SK-N-SH (cell line): ENCODE data around the gene RNLS. TPM values are rescaled to one million over a fixed set of nuclear protein-coding genes. Genes with fewer than 3 reads are reported as not detected.

Experiments
- CTCF ChIA-PET: fragments of 300-600, 350-600 bp; formaldehyde crosslinking; extraction: SDS; loops from one replicate; lab custom pipeline; 2021; lab: Yijun Ruan, JAX
- POLR2A ChIA-PET: fragments of 350-600 bp; sonication (Branson Sonifier 250); formaldehyde crosslinking; extraction: SDS; loops from one replicate; lab custom pipeline; 2020; ENCODE audit warnings: antibody characterized with exemption, inconsistent platforms; lab: Yijun Ruan, JAX
- DNase-seq: peaks from one replicate; pipeline ENCODE4 v3.0.0; 2012
- H2AFZ ChIP-seq: fragments of 200-600 bp; sonication (generic); 2 replicates; pipeline ENCODE4 v1.8.1; 2016; ENCODE audit warnings: antibody characterized with exemption, mild to moderate bottlenecking, low read depth
- H3F3A ChIP-seq: fragments of 200-600 bp; sonication (generic); replicated peaks from 2 replicates; pipeline ENCODE3; 2016; ENCODE audit warnings: antibody characterized with exemption, mild to moderate bottlenecking; ENCODE audit not compliant: insufficient read depth
- H3K27ac ChIP-seq, 2 experiments: fragments of 200-500 bp in 1 of 2; fragments of 200-600 bp in 1 of 2; sonication (Bioruptor generic) in 1 of 2; sonication (generic), shearing (Covaris generic) in 1 of 2; 2 replicates each; pipeline versions ENCODE4 v1.5.1 to v1.6.1; 2014 to 2016; ENCODE audit warnings: low read depth in 2 of 2, inconsistent platforms in 1 of 2, low read length in 1 of 2, mild to moderate bottlenecking in 1 of 2, mixed read lengths in 1 of 2
- H3K27me3 ChIP-seq: fragments of 200-600 bp; sonication (generic), shearing (Covaris generic); 2 replicates; pipeline ENCODE4 v1.6.1; 2016; ENCODE audit warnings: mixed run types; ENCODE audit not compliant: insufficient read depth
- H3K36me3 ChIP-seq, 2 experiments: fragments of 200-500 bp in 1 of 2; fragments of 200-600 bp in 1 of 2; sonication (Bioruptor generic) in 1 of 2; sonication (generic) in 1 of 2; replicated peaks in 1 of 2; 2 replicates each; pipeline versions ENCODE3 to v1.5.1; 2014 to 2016; ENCODE audit warnings: low read length in 1 of 2, mild to moderate bottlenecking in 1 of 2; ENCODE audit not compliant: insufficient read depth in 2 of 2, control insufficient read depth in 1 of 2
- H3K4me1 ChIP-seq, 2 experiments: fragments of 200-500 bp in 1 of 2; fragments of 200-600 bp in 1 of 2; sonication (Bioruptor generic) in 1 of 2; sonication (generic), shearing (Covaris generic) in 1 of 2; 2 replicates each; pipeline versions ENCODE4 v1.5.1 to v1.6.1; 2014 to 2016; ENCODE audit warnings: low read depth in 1 of 2, low read length in 1 of 2, mixed run types in 1 of 2; ENCODE audit not compliant: insufficient read depth in 2 of 2, control insufficient read depth in 1 of 2
- H3K4me2 ChIP-seq: fragments of 200-600 bp; sonication (generic), shearing (Covaris generic); 2 replicates; pipeline ENCODE4 v1.6.1; 2017; ENCODE audit warnings: mixed run types
- H3K4me3 ChIP-seq, 2 experiments: fragments of 200-500 bp in 1 of 2; fragments of 200-600 bp in 1 of 2; sonication (Bioruptor generic) in 1 of 2; sonication (generic), shearing (Covaris generic) in 1 of 2; 2 replicates each; pipeline versions ENCODE4 v1.5.1 to v1.8.1; 2014 to 2016; ENCODE audit warnings: low read depth in 2 of 2, inconsistent platforms in 1 of 2, low read length in 1 of 2, mild to moderate bottlenecking in 1 of 2, mixed read lengths in 1 of 2, moderate library complexity in 1 of 2
- H3K79me2 ChIP-seq: fragments of 200-600 bp; sonication (generic); 2 replicates; pipeline ENCODE4 v1.8.1; 2017; ENCODE audit warnings: mild to moderate bottlenecking; ENCODE audit not compliant: insufficient read depth
- H3K9ac ChIP-seq: fragments of 200-600 bp; sonication (generic); 2 replicates; pipeline ENCODE4 v1.6.1; 2017; ENCODE audit warnings: mixed run types
- H3K9me2 ChIP-seq: fragments of 200-600 bp; sonication (generic); 2 replicates; pipeline ENCODE4 v1.6.1; 2017; ENCODE audit warnings: mixed run types
- H3K9me3 ChIP-seq: fragments of 200-600 bp; sonication (generic); 2 replicates; pipeline ENCODE4 v1.6.1; 2017; ENCODE audit warnings: mixed run types, mild to moderate bottlenecking, moderate library complexity
- H4K20me1 ChIP-seq: fragments of 200-600 bp; sonication (generic); 2 replicates; pipeline ENCODE4 v1.6.1; 2017; ENCODE audit warnings: mild to moderate bottlenecking, mixed run types; ENCODE audit not compliant: insufficient read depth
- ELF1 ChIP-seq: IDR thresholded peaks from 2 replicates; pipeline ENCODE4 v1.4.0; 2012
- EZH2phosphoT487 ChIP-seq: fragments of 200-600 bp; sonication (generic); IDR thresholded peaks from 2 replicates; pipeline ENCODE4 v1.6.1; 2017; ENCODE audit warnings: low read depth, mixed run types, mild to moderate bottlenecking, antibody characterized with exemption, moderate library complexity, borderline replicate concordance
- IRF3 ChIP-seq: fragments of 150-350 bp; IDR thresholded peaks from 2 replicates; pipeline ENCODE4 v1.6.1; 2016; ENCODE audit warnings: mild to moderate bottlenecking, low read depth, low read length
- POLR2AphosphoS5 ChIP-seq: IDR thresholded peaks from 2 replicates; pipeline ENCODE4 v1.6.1; 2012; ENCODE audit warnings: low read depth, low read length
- RFX5 ChIP-seq: IDR thresholded peaks from 2 replicates; pipeline ENCODE4 v1.6.1; 2012; ENCODE audit warnings: mild to moderate bottlenecking, improper control_type of control experiment, low read length
- RXRA ChIP-seq: IDR thresholded peaks from 2 replicates; pipeline ENCODE4 v1.4.0; 2012; ENCODE audit warnings: low read depth, mild to moderate bottlenecking, borderline replicate concordance
- SIN3A ChIP-seq: IDR thresholded peaks from 2 replicates; pipeline ENCODE4 v1.6.1; 2012; ENCODE audit warnings: low read depth, mild to moderate bottlenecking, low read length, moderate library complexity, borderline replicate concordance
- TCF12 ChIP-seq: IDR thresholded peaks from 2 replicates; pipeline ENCODE4 v1.4.0; 2012
- USF2 ChIP-seq: fragments of 150-350 bp; IDR thresholded peaks from 2 replicates; pipeline ENCODE4 v1.6.1; 2017; ENCODE audit warnings: antibody characterized with exemption, low read length, low read depth, borderline replicate concordance
- ZBTB33 ChIP-seq: IDR thresholded peaks from 2 replicates; pipeline ENCODE4 v1.4.0; 2012; ENCODE audit warnings: low read depth, borderline replicate concordance
- WGBS: methylation state at CpG from one replicate; pipeline ENCODE4 v1.1.6; 2017; ENCODE audit warnings: low lambda C conversion rate; 5-methylcytosine and 5-hydroxymethylcytosine counted together
- polyA plus RNA-seq, 3 experiments: library from polyadenylated mRNA; depleted of rRNA; stranded (reverse); fragments of >200 nt; gene quantifications; 2 replicates each; pipeline ENCODE4 v1.2.3, GENCODE V29; 2012

RNLS gene
- polyA plus RNA-seq, 1 of the 3 experiments (the other 2 are of a cell fraction), result not detected

- ChIA-PET CTCF (interaction anchor here (1.3 kb wide), 1 partner anchor 48 kb away, joined by 3 read pairs; no protein-coding TSS in a partner anchor), POLR2A (no interaction called here)
- Histone ChIP-seq H3K79me2 (no peaks in the 10 kb centered on the region), H3K36me3 (no peaks in the 10 kb centered on the region), H3K9me2 (no peaks in the 10 kb centered on the region), H3K4me1 (no peaks in the 10 kb centered on the region; a peak in 2 of 4 replicates), H3K27ac (no peak overlapping the region)
- no peak for TF ChIP-seq USF2
- TF ChIP-seq ZBTB33, result no peak
- no peak for TF ChIP-seq TCF12
- TF ChIP-seq RFX5, result no peak
- no peak for TF ChIP-seq RXRA
- no peak for TF ChIP-seq EZH2phosphoT487
- TF ChIP-seq IRF3, result no peak
- no peak for TF ChIP-seq POLR2AphosphoS5
- no peak for TF ChIP-seq ELF1
- TF ChIP-seq, all 33 proteins: peak for 0
- Histone ChIP-seq H3K9me3 (no peaks in the 10 kb centered on the region), H4K20me1 (no peaks in the 10 kb centered on the region), H3F3A (no peaks in the 10 kb centered on the region), H3K4me3 (no peak overlapping the region), H3K4me2 (no peak overlapping the region), H3K9ac (no peak overlapping the region), H2AFZ (no peak overlapping the region), H3K27me3 (no peaks in the 10 kb centered on the region)
- no peak for DNase-seq
Observed at GRCh38 chr10:88437411-88437810, 145.7 kb downstream of the RNLS start.

GRCh38 chr10:88433565-88434186 is 149.4 kb downstream of the RNLS start:
- Histone ChIP-seq H3K27me3 (no peaks in the 10 kb centered on the region), H3K9me2 (no peaks in the 10 kb centered on the region), H3F3A (no peaks in the 10 kb centered on the region), H3K27ac (no peak overlapping the region), H3K36me3 (no peaks in the 10 kb centered on the region), H3K4me1 (no peaks in the 10 kb centered on the region; a peak in 1 of 4 replicates), H3K4me3 (no peak overlapping the region), H4K20me1 (no peaks in the 10 kb centered on the region), H3K9me3 (no peaks in the 10 kb centered on the region), H3K4me2 (no peak overlapping the region), H2AFZ (no peak overlapping the region), H3K79me2 (no peaks in the 10 kb centered on the region), H3K9ac (no peak overlapping the region)
- WGBS, result 78% methylated on average over 2 of the region's 2 CpGs
- ChIA-PET CTCF (no interaction called here), POLR2A (no interaction called here)
- no peak for DNase-seq
- no peak for TF ChIP-seq SIN3A
